PC-3 (cell line): ENCODE results near the gene CMTM8.

Experiments used
- EZH2 ChIP-seq: fragments of 300-600 bp; sonication (generic); IDR thresholded peaks from one replicate; pipeline ENCODE4 v1.6.1; 2017; ENCODE audit warnings: antibody characterized with exemption, mild to moderate bottlenecking, low read length; ENCODE audit not compliant: unreplicated experiment
- EZH2phosphoT487 ChIP-seq: fragments of 300-600 bp; sonication (generic); IDR thresholded peaks from 2 replicates; pipeline ENCODE4 v1.6.1; 2018; ENCODE audit warnings: mild to moderate bottlenecking, antibody characterized with exemption, low read length, borderline replicate concordance
- TF ChIP-seq, protein P1 (sequence below): fragments of 300-600 bp; sonication (generic); conservative IDR thresholded peaks from 2 replicates; pipeline ENCODE4 v1.5.1; 2017; ENCODE audit warnings: antibody characterized with exemption, low read depth, mild to moderate bottlenecking, low read length

DNA sequence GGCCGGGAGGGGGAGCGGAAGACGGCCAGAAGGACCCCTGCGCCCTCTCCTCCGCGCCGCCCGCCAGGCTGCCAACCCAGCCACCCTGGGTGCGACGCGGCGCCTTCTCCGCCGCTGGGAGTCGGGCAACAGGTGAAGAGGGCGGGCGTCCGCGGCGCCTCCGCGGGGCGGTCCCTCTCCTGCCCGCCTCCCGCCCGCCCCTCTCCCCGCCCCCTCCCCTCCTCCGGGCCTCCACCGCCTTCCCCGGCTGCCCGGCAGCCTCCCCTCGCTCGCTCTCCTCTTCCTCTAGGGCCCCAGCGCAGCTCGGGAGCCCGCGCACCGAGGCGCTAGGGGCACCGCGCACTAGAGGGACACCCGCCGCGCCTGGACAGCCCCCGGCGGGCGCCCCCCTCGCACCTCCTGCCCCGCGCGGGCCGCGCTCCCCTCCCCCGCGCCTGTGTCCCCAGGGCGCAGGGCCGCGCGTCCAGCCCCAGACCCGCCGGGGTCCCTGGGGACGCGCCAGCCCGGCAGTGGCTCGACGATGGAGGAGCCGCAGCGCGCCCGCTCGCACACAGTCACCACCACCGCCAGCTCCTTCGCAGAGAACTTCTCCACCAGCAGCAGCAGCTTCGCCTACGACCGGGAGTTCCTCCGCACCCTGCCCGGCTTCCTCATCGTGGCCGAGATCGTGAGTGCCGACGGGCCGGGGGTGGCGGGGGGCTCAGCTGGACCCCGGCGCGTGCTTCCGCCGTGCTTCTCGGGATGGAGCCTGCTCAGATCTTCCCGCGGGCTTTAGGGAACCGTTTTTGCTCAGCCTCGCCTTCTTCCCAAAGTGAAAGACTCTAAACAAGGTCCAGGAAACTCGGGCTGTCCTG, at the start of gene CMTM8:
- TF ChIP-seq EZH2 (no peak), EZH2phosphoT487 (no peak)
- TF ChIP-seq, protein P1, sequence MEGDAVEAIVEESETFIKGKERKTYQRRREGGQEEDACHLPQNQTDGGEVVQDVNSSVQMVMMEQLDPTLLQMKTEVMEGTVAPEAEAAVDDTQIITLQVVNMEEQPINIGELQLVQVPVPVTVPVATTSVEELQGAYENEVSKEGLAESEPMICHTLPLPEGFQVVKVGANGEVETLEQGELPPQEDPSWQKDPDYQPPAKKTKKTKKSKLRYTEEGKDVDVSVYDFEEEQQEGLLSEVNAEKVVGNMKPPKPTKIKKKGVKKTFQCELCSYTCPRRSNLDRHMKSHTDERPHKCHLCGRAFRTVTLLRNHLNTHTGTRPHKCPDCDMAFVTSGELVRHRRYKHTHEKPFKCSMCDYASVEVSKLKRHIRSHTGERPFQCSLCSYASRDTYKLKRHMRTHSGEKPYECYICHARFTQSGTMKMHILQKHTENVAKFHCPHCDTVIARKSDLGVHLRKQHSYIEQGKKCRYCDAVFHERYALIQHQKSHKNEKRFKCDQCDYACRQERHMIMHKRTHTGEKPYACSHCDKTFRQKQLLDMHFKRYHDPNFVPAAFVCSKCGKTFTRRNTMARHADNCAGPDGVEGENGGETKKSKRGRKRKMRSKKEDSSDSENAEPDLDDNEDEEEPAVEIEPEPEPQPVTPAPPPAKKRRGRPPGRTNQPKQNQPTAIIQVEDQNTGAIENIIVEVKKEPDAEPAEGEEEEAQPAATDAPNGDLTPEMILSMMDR: no peak
